Measurements from ENCODE around the gene BARX1.
"Not testable (repeated sequence)": the region's sequence is repeated elsewhere in the genome, so short reads cannot be mapped to it uniquely, and the experiment has no call there.

Gene BARX1

DNA sequence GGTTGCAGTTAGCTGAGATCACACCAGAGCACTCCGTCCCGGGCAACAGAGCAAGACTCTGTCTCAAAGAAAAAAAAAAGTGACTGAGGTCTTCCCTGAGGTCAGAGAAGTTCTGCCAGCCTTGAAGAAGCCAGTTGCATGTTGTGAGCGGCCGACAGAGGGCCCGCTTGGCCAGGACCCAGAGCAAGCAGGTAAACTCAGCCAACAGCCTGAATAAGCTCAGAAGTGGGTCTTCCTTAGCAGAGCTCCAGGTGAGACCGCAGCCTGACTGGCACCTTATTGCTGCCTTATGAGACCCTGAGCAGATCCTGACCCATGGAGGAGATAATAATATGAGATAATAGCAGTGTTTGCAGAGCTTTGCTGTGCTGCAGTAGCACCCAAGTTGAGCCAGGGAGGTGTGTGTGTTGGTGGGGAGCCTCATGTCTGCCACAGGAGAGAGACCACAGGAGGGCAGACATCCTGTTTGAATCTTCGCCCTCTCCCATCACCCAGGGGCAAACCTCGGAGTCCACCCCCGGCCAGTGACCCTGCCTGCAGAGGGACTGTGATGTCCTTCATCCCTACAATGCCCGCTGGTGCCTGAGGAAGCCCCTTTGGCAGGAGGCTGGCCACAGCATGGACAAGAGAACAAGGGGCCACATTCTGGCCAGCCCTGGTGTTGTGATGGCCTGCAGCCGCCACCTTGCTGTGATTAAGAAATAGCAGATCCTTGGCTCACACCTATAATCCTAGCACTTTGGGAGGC lies 10.8 kb upstream of the BARX1 start:
- DNase-seq = no peak

DNA sequence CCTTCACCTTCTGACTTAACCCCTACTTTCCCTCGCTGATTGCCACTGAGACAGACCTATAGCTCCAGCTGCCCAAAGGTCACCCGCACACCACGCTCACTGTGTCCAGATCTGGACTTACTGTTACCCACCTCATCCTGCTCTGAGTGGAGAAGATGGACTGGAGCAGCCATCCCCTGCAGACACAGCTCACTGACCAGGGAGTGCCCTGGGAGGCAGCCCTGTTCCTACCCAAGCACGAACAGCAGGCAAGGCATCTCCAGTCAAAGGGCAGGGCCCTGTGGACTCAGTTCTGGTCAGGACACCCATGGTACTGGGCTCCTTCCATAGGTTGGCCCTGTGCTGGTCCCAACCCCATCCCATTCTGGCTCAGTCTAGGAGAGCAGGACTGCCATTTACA lies 9.5 kb upstream of the BARX1 start:
- DNase-seq = no peak

DNA sequence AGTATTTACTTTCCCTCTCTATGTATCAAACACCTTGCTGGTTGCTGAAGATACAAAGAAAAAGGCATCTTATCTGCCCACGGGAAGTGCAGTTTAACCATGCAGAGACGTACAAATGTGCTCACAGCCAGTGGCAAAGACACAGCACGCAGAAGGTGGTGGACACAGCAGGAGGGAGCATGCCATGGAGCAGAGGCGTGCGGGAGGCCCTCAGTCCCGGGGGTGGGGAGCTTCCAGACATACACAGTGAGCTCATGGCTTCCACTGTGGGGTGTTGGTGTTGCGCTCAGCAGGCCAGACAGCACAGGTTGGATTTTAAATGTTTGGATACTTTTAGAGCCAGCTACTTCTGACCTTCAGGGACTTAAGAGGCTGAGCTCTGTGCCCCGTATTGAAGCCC lies 8.8 kb upstream of the BARX1 start:
- no peak for DNase-seq

DNA sequence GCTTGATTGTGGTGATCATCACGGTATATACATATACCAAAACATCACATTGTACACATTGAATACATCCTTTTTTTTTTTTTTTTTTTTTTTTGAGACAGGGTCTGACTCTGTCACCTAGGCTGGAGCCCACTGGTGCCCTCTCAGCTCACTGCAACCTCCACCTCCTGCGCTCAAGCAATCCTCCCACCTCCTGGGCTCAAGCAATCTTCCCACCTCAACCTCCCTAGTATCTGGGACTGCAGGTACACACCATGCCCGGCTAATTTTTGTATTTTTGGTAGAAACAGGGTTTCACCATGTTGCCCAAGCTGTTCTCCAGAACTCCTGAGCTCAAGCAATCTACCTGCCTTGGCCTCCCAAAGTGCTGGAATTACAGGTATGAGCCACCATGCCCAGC lies 8.3 kb upstream of the BARX1 start:
- not testable (repeated sequence) for DNase-seq

DNA sequence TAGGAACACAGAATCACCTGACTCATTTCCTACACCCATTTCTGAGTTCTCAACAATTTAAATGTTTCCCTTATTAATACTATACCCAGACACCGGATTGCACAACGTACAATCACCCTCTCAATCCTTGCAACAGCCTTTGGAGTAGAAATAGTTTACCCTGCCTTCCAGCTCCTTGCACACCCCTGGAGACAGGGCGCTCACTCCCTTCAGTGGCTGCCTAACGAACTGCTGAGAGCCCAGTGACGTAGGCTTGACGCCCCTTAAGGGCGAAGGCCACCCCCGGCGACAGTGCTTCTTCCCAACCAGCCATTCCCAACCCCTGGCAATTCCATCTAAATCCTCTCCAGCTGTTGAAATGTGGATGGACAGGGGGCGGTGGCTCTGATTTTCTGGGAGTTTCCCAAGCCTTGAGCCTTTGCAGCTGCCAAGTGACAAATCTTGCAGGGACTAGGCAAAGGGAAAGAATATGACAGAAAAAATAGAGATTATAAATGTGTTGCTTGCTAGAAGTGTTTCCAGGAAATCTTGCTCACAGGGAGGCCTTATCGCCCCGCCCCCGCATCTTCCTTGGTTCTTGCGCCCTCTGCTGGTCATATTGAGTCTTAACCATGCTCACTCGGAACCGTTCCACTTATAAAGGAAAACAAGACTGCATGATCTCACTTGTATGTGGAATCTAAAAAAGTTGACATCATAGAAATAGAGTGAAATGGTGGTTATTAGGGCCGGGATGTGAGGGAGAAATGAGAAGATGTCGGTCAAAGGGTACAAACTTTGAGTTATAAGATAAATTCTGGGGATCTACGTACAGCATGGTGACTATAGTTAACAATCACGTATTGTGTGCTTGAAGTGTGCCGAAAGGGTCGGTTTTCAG lies 7.6 kb upstream of the BARX1 start:
- peak; percentile 77 for DNase-seq

DNA sequence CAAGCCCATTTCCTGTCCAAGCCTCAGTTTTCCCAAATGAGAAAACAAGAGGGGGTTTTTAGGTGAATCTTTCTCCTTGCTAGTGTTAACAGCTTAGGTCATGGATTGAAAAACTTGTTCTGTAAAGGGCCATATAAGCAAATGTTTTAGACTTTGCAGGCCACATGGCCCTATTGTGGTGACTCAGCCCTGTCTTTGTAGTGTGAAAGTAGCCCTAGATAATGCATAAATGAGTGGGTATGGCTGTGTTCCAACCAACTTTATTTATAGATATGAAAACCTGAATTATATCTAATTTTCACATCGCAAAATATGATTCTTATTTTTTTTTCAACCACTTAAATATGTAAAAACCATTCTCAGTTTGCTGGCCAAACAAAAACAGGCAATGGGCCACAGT lies 6.9 kb upstream of the BARX1 start:
- no peak for DNase-seq

DNA sequence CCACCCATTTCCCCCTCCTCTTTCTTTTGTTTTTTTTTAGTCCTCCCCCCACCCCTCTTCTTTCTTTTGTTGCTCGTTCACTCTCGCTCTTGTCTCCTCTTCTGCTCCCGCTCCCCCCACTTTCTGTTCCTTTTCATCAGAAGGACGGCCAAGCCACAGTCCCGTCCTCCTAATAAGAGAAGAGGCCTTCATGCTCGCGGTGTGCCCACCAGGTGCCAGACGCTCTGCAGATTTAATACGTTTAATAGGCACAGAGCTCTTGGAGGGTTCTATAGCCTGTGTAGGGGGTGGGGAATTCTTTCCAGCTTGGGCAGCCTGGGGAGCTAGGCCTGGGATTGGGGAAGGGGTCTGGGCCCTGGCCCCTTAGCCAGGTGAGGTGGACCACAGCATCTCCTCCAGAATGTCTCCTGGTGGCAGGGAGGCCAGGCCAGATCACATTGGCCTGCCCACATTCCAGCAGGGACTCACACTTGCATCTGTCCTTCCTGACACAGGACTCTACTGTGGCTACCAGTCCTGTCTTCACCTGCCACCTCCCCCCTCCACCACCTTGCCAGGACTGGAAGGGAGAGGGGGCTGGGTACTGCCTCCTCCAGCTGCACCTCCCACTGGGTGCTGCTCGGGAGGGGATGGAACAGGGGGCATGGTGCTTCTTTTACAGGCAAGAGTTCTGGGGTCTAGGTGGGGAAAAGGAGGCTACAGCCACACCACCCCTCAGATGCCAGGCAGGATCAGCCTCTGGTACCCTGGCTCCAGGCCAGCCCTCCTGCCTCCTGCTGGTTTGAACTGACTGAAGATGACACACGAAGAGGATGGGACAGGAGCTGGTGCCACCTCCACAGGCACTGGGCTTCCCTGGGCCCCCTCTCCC lies 6.1 kb upstream of the BARX1 start:
- DNase-seq = no peak

DNA sequence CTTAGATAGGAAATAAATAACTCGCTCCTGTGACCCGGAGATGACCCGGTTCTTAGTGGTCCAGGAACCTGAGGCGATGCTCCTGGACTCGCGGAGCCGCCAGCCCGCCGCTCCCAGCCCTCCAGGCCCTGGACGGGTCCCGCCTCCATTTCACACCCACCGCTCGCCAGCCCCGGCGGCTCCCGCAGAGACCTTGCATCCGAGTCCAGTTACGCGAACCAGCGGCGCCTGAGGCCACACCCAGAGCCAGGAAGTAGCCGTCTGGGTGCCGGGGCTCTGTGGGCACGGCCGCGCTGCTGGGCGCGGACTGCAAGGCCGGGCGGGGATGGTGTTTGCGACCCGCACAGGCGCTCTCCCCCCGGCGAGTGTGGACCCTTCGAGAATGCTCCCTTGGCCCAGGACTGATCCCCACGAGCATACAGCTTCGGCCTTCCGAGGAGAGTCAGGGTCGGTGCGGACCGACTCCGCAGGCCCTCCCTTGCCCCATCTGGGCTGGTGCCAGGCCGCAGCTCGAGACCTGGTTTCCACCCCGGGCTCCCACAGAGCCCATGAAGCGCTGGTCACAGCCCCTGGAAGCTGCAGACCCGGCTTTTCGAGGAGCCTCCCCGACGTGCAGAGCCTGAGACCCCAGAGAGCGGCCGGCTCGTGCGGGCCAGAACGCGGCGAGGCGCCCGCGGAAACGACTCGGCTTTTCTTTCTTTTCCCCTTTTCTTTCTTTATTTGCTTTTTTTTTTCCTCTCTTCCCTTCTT lies 5.2 kb upstream of the BARX1 start:
- DNase-seq = no peak

DNA sequence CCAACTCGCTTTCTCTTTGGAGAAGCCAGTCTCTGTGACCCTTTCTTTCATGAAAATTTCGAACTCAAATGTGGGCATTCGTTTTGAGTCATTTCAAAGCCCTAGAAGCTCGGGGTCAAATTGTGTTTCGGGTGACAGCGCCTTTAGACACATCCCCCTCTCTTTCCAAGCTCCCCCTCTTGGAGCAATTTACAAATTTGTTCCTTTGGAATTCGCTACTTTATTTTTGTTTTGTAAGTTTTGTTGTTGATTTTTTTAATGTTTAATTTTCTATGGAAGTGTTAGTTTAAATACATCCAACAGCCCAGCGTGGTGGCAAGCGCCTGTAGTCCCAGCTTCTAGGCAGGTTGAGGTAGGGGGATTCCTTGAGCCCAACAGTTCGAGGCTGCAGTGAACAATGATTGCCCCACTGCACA lies 4.6 kb upstream of the BARX1 start:
- DNase-seq = no peak

DNA sequence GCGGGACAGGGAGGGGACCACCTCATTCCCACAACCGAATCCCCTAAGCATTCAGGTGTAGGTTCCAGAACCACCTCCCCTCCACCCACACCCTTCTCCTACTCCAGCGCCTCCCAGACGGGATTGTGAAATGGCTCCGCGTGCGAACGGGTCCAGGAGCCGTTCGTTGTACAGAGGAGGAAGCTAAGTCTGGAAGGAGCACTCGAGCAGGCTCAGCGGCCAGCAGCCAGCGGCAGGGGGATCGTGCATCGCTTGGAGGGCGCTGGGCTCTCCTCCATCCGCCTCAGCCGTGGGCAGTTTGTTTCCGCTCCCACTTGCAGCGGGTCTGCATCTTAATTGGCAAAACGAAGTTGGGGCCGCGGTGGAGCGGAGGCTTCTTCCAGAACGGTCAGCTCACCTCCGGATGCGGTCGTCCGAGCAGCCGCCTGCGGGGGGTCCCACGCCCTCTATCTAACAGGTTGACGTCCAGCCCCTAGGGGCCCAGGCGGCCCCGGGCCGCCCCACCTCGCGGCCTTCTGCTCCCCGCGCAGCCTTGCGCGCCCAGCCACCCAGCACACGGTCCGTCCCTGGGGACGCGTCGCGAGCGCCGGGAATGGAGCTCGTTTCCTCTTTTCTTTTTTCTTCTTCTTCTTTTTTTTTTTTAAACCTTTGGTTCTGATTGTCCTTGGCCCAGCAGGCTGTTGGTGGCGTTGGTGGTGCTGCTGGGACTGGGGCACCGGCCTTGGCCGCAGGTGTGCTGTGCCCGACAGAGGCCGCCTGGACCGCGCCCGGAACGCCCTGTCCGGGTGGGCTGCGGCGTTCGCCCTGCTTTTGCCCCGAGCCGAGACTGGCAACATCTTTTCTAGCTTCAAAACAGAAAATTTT lies 3.9 kb upstream of the BARX1 start:
- peak; percentile 35 for DNase-seq

DNA sequence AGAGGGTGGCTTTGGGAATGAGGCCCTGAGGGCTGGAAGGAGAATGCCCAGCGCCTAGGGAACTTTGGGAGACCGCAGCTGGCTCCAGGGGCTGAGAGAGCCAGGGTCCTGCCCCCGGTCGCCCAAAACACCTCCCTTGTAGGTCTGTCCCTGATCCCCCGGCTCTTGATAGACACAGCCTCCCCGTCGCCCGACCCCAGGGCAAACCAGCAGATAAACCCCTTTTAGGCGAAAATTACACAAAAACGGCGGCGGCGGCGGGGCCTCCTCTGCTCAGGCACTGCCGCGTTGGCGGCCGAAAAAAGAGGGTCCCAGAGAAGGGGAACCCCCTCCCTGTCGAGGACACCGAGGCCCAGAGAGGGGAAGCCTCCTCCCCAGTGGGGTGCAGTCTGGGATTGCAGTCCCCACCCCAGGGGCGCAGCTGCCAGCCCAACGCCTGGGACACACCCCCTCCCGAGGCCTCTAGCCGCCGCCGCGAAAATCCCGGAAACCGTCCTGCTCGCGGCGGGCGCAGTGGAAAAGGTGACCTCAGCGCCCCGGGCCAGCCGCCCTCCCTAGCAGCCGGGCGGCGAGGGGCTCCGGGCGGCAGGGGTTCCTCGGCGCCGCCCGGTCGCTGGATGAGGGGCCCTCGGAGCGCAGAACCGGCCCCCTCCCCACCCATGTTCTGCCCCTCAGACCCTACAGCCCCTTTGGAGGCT lies 3.1 kb upstream of the BARX1 start:
- DNase-seq = no peak

DNA sequence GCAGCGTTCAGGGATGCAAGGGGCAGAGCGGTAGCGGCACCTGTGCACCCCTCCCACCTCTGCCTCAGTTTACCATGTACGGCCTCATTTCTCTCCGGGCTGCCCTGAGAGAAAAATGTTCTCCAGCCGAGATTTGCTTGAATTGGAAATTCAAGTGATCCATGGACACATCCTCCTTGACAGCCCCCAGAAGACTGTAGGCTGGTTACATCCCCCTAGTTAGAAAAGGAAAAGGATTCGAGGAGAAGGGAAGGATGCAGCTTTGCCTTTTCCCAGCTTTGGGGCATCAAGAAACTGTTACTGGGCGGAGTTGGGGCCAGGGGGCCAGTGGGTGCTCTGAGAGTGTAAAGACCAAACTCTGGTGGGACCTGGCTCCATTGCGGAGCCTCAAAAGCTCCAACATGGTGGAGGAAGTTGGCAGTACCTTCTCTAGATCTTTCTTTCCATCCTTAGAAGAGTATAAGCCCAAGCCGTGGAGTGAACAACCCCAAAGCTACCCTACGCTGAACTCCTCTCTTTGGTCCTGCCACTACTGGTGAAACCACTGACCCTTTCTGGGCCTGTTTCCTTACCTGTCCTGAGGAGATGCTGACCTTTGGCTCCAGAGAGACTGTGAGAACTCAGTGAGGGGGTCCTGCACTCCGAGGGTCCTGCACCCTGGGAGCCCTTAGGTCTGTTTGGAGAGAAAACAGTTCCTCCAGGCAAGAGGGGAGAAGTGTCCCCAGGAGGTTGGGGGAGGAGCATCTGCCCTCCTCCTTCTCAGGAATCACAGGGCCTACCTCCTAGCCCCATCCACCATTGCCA lies 1.0 kb upstream of the BARX1 start:
- no peak for DNase-seq

DNA sequence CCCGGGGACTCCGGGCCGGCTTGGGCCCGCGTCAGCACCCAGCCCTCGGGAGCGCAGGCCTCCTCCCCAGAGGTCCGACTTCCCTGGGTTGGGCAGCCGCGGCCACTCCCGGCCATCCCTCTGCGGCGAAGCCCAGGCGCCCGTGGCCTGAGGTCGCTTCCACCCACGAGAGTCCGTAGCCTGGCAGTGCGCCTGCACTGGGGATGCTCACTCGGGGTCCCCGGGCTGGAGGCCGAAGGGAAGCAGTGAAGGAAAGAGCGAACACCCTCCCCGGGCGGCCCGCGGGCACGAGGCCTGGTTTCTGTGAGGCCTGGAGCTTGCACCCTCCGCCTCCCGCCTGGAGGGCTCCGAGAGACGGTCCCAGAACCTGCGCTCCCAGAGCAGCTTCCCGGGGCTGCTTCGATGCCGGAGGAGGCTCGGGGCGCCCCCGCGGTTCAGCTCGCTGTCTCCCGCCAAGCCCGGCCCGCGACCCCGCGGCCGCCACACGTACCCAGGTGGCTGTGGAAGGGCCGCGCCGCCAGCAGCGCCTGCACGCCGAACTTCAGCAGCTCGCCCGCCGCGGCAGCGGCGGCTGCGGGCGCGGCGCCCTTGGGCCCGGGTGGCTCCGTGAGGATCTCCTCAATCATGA lies 607 bp downstream of the BARX1 start:
- no peak for DNase-seq

DNA sequence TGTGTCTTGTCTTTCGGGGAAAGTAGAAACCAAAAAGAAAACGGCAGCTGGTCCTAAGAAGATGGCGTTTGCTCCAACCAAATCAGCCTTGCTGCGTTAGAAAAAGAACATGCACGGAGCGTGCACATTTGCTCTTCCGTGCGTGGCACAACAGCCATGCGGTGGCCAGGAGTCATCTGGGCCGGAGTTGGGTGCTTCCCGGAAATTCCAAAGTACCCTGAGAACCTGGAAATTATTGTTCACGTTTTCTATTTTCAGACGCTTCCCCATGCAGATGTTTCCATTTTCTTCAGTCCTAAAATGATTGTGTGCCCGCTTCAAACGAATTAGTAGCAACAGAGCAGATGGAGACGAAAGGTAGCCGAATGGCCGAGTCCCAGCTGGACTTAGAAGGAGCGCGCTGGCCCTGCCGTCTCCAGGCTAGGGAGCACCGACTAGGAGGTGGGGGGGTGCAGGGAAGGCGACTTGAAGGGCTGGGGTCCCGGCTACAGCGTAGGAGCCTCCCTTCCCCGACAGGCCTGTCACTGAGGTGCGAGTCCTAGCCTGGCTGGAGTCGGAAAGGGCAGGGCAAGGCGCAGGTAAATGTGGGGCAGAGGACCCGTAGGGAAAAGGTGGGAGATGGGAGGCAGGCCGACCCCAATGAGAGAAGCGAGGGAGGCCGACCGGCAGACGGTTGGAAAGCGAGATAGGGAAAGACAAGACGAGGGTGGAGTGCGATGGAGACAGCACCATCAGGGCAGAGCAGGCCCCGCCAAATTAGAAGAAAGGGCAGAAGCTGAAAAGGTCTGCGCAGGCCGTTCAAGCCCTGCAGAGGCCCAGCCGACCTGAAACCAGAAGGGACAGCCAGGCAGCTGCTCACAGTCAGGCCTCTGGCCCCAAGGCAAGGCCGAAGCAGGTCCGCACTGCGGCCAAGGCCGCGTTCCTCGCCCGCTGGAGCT lies 1.4 kb downstream of the BARX1 start:
- DNase-seq = no peak

DNA sequence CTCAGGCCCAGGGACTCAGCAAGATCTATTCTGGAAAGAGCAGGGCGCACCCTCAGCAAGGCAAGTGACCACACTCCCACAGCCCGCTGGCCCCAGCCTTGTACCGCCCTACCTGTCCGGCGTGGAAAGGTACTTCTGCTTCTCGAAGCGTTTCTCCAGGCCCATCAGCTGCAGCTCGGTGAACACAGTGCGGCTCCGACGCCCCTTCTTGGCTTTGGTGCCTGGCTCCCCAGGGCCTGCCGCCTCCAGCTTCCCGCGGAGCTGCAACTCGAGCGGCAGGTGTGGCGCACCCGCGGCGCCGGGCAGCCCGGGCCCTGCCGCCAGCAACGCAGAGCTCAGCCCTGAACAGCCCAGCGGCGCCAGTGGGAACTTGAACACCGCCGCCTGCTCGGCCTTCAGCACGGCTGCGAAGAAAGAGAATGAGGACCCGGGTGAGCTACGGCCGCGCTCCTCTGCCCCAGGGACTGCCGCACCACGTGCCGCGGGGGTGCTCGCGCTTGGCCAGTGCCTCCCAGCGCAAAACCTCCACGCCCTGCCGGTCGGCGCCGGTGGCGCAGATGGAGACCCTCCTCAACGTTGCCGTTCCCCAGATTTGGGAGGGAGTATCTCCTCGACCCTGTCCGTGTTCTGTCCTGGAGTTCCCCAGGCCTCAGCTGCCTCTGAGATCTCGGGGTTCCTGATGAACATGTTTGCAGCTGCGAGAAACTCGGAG lies 2.2 kb downstream of the BARX1 start:
- DNase-seq = no peak

DNA sequence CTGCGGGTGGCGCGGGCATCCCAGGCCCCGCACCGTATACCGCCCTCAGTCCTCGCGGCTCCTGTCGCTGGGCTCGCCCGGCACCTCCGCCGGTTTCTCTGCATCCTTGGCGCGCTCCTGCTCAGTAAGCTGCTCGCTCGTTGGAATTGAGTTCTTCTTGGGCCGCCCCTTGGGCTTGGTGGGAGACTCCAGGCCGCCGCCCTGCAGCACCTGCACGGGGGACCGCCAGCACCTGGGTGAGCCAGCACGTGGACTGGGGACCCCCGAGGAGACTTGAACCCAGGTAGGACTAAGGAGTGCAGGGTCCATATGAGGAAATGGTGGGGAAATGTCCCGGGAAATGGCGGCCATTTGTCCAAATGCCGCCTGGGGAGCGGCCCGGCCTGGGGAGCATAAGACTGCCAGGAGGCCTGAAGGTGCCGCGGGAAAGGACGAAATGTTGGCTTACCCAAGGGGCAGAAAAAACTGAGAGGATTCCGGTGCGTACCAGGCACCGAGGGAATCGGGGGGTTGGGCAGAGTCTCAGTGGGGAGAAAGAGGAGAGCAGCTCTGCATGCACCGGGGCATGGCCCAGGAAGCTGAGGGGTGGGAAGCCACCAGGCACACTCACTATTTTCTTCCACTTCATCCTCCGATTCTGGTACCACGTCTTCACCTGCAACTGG lies 2.9 kb downstream of the BARX1 start:
- no peak for DNase-seq

DNA sequence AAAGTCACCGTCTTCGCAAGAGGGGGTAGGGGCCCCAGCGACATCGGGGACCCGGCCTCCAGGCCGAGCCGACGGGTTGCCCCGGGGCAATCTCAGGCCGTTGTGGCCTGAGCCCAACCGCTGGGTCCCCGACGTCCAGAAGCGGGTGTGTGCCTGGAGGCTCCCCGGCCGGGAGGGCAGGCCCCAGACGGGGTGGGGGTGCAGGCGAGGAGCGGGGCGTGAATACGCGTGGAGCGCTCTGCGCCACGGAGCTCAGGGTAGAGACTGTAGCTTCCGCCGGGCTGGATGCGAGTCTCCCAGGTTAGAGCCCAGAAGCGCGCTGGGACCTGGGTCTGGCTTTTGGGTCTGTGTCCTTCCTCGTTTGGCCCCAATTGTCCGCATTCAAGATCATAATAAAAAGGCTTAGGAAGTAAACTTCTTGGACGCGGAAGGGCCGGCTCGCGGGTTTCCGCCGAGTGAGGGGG lies 3.5 kb downstream of the BARX1 start:
- DNase-seq = no peak

Measured in CD4-positive, alpha-beta T cell treated with Interleukin-15 for 1 hour (primary cell).